ENCODE data around the gene SMURF1.

DNA sequence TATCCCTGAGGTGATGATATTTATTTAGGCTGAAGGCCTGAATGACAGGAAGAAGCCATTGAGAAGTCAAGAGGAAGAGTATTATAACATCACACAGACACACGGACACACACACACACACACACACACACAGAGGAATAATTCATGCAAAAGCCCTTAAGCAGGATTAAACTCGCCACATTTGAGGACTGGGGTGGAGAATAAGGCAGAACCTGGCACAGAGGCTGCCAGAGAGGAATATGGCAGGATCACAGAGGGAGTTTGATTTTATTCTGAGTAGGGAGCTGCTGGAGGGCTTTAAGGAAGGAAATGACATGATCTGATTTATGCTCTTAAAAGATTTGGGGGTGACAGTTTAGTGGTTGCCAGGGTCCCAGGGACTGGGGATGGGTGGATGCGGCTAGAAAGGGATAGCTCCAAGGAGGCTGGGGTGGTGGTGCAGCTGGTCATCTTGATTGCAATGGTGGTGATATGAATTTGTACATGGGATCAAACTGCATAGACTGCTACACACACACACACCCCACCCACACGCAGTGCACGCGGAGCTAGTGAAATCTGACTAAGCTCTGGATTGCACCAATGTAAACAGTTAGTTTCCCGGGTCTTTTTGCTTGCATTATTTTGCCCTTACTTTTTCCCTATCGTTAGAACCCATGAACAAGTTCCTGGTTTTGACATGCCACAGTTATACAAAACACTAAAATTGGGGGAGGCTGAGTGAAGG, 11.2 kb downstream of the SMURF1 start:
- TF ChIP-seq, protein P1, sequence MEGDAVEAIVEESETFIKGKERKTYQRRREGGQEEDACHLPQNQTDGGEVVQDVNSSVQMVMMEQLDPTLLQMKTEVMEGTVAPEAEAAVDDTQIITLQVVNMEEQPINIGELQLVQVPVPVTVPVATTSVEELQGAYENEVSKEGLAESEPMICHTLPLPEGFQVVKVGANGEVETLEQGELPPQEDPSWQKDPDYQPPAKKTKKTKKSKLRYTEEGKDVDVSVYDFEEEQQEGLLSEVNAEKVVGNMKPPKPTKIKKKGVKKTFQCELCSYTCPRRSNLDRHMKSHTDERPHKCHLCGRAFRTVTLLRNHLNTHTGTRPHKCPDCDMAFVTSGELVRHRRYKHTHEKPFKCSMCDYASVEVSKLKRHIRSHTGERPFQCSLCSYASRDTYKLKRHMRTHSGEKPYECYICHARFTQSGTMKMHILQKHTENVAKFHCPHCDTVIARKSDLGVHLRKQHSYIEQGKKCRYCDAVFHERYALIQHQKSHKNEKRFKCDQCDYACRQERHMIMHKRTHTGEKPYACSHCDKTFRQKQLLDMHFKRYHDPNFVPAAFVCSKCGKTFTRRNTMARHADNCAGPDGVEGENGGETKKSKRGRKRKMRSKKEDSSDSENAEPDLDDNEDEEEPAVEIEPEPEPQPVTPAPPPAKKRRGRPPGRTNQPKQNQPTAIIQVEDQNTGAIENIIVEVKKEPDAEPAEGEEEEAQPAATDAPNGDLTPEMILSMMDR (IDR thresholded peaks at IDR 0.05 in 8 of 11, conservative IDR thresholded peaks at IDR 0.05 in 3 of 11) = no peak
- TF ChIP-seq POLR2AphosphoS5 (IDR thresholded peaks at IDR 0.05) = no peak
